SK-N-SH treated with all-trans-retinoic acid at 6 μM for 48 hours (cell line): ENCODE results near the gene CDYL.

Source experiments
- ATAC-seq: fragments of 200-7000 bp; cut with Tn5 transposase; 3 replicates; pipeline ENCODE4 v1.9.1; 2020; ENCODE audit warnings: mild to moderate bottlenecking, moderate library complexity
- ARNTL ChIP-seq: fragments of 450-650 bp; formaldehyde crosslinking; IDR thresholded peaks from 2 replicates; pipeline ENCODE4 v1.5.0; 2020; ENCODE audit warnings: low read depth, mild to moderate bottlenecking, moderate library complexity, borderline replicate concordance
- BACH2 ChIP-seq: fragments of 250-450 bp; sonication (Bioruptor Pico); IDR thresholded peaks from 2 replicates; pipeline ENCODE4 v1.9.0; 2021; ENCODE audit warnings: mild to moderate bottlenecking, borderline replicate concordance
- CREB5 ChIP-seq: fragments of 250-450 bp; sonication (Bioruptor Pico); IDR thresholded peaks from 2 replicates; pipeline ENCODE4 v1.5.1; 2020; ENCODE audit warnings: low read depth, mild to moderate bottlenecking, moderate library complexity
- CSDC2 ChIP-seq: fragments of 250-450 bp; sonication (Bioruptor Pico); IDR thresholded peaks from 2 replicates; pipeline ENCODE4 v1.5.0; 2020; ENCODE audit warnings: mild to moderate bottlenecking, moderate library complexity
- CSRNP3 ChIP-seq: fragments of 250-450 bp; sonication (Bioruptor Pico); IDR thresholded peaks from 2 replicates; pipeline ENCODE4 v1.5.1; 2021; ENCODE audit warnings: mild to moderate bottlenecking, moderate library complexity
- ESRRG ChIP-seq: fragments of 250-450 bp; sonication (Bioruptor Pico); IDR thresholded peaks from 2 replicates; pipeline ENCODE4 v1.6.1; 2021; ENCODE audit warnings: mild to moderate bottlenecking
- ISL1 ChIP-seq: fragments of 250-450 bp; sonication (Bioruptor Pico); IDR thresholded peaks from 2 replicates; pipeline ENCODE4 v2.1.2; 2022; ENCODE audit warnings: mild to moderate bottlenecking, moderate library complexity
- OSR1 ChIP-seq: fragments of 250-450 bp; sonication (Bioruptor Pico); IDR thresholded peaks from 2 replicates; pipeline ENCODE4 v1.8.0; 2022; ENCODE audit warnings: moderate library complexity, mild to moderate bottlenecking, inconsistent platforms
- PATZ1 ChIP-seq: fragments of 250-450 bp; sonication (Bioruptor Pico); IDR thresholded peaks from 2 replicates; pipeline ENCODE4 v1.8.0; 2020; ENCODE audit warnings: mild to moderate bottlenecking, moderate library complexity, borderline replicate concordance
- POU6F1 ChIP-seq: fragments of 250-450 bp; sonication (Bioruptor Pico); IDR thresholded peaks from 2 replicates; pipeline ENCODE4 v1.8.0; 2021; ENCODE audit warnings: low read depth, mild to moderate bottlenecking, moderate library complexity, borderline replicate concordance
- PPARA ChIP-seq: fragments of 250-450 bp; sonication (Bioruptor Pico); IDR thresholded peaks from 2 replicates; pipeline ENCODE4 v1.5.0; 2020; ENCODE audit warnings: mild to moderate bottlenecking, borderline replicate concordance
- RARB ChIP-seq: fragments of 250-450 bp; sonication (Bioruptor Pico); IDR thresholded peaks from 2 replicates; pipeline ENCODE4 v1.8.0; 2021; ENCODE audit warnings: mild to moderate bottlenecking, moderate library complexity
- SNAI2 ChIP-seq: fragments of 250-450 bp; sonication (Bioruptor Pico); IDR thresholded peaks from 2 replicates; pipeline ENCODE4 v1.5.0; 2020; ENCODE audit warnings: mild to moderate bottlenecking, moderate library complexity
- TCF4 ChIP-seq: fragments of 250-450 bp; sonication (Bioruptor Pico); IDR thresholded peaks from 2 replicates; pipeline ENCODE4 v1.8.0; 2021; ENCODE audit warnings: mild to moderate bottlenecking, moderate library complexity, borderline replicate concordance
- TOX ChIP-seq: fragments of 250-450 bp; sonication (Bioruptor Pico); IDR thresholded peaks from 2 replicates; pipeline ENCODE4 v1.8.0; 2021; ENCODE audit warnings: mild to moderate bottlenecking, moderate library complexity, borderline replicate concordance
- ZC3H10 ChIP-seq: fragments of 250-450 bp; sonication (Bioruptor Pico); IDR thresholded peaks from 2 replicates; pipeline ENCODE4 v1.5.1; 2021; ENCODE audit warnings: mild to moderate bottlenecking, moderate library complexity
- ZFP3 ChIP-seq: fragments of 250-450 bp; sonication (Bioruptor Pico); IDR thresholded peaks from 2 replicates; pipeline ENCODE4 v1.5.0; 2020; ENCODE audit warnings: mild to moderate bottlenecking, moderate library complexity
- ZFP30 ChIP-seq: fragments of 450-650 bp; formaldehyde crosslinking; IDR thresholded peaks from 2 replicates; pipeline ENCODE4 v1.5.0; 2022; ENCODE audit warnings: mild to moderate bottlenecking, moderate library complexity
- ZNF8 ChIP-seq: fragments of 450-650 bp; formaldehyde crosslinking; IDR thresholded peaks from 2 replicates; pipeline ENCODE4 v1.5.0; 2020; ENCODE audit warnings: mild to moderate bottlenecking, moderate library complexity

Gene CDYL

GRCh38 chr6:4983322-4983721 is 207.1 kb downstream of the CDYL start (continued):
- TF ChIP-seq POU6F1 (CRISPR knock-in tag) (no peak), ISL1 (CRISPR knock-in tag) (no peak), BACH2 (CRISPR knock-in tag) (no peak), ZNF8 (no peak), TOX (CRISPR knock-in tag) (no peak), ARNTL (CRISPR knock-in tag) (no peak), PPARA (CRISPR knock-in tag) (no peak)
- TF ChIP-seq, all 23 proteins: peak for 0

- ATAC-seq, result no peak
- TF ChIP-seq PATZ1 (CRISPR knock-in tag), result no peak
- no peak for TF ChIP-seq TCF4 (CRISPR knock-in tag)
- no peak for TF ChIP-seq CSRNP3 (CRISPR knock-in tag)
- TF ChIP-seq CREB5 (CRISPR knock-in tag), result no peak
- no peak for TF ChIP-seq TOX (CRISPR knock-in tag)
- no peak for TF ChIP-seq POU6F1 (CRISPR knock-in tag)
- no peak for TF ChIP-seq CSDC2 (CRISPR knock-in tag)
- no peak for TF ChIP-seq BACH2 (CRISPR knock-in tag)
- TF ChIP-seq ZFP3 (CRISPR knock-in tag), result no peak
- TF ChIP-seq ARNTL (CRISPR knock-in tag), result no peak
- no peak for TF ChIP-seq RARB (CRISPR knock-in tag)
- no peak for TF ChIP-seq ESRRG (CRISPR knock-in tag)
- TF ChIP-seq ZFP30 (CRISPR knock-in tag), result no peak
- no peak for TF ChIP-seq PPARA (CRISPR knock-in tag)
- TF ChIP-seq ZC3H10, result no peak
- TF ChIP-seq, all 23 proteins: peak for 0
These were observed 210.8 kb downstream of the CDYL start for GRCh38 chr6:4986999-4987398.

GRCh38 chr6:4987432-4987831 is 211.2 kb downstream of the CDYL start:
- TF ChIP-seq OSR1 (CRISPR knock-in tag), result no peak
- TF ChIP-seq ARNTL (CRISPR knock-in tag), result no peak
- TF ChIP-seq SNAI2 (CRISPR knock-in tag), result no peak
- no peak for TF ChIP-seq ESRRG (CRISPR knock-in tag)
- TF ChIP-seq TOX (CRISPR knock-in tag), result no peak
- TF ChIP-seq RARB (CRISPR knock-in tag), result no peak
- TF ChIP-seq POU6F1 (CRISPR knock-in tag), result no peak
- TF ChIP-seq ZFP30 (CRISPR knock-in tag), result no peak
- TF ChIP-seq PPARA (CRISPR knock-in tag), result no peak
- no peak for TF ChIP-seq ZNF8
- no peak for TF ChIP-seq TCF4 (CRISPR knock-in tag)
- ATAC-seq, result no peak
